Measurements from ENCODE around the gene GPR158. TPM values are rescaled to one million over a fixed set of nuclear protein-coding genes. Genes with fewer than 3 reads are reported as not detected.
A peak's percentile ranks its signal among the peaks of the same experiment; 100 is the strongest.

GPR158 gene
- total RNA-seq, 1 donor, result 0.18 TPM

DNA sequence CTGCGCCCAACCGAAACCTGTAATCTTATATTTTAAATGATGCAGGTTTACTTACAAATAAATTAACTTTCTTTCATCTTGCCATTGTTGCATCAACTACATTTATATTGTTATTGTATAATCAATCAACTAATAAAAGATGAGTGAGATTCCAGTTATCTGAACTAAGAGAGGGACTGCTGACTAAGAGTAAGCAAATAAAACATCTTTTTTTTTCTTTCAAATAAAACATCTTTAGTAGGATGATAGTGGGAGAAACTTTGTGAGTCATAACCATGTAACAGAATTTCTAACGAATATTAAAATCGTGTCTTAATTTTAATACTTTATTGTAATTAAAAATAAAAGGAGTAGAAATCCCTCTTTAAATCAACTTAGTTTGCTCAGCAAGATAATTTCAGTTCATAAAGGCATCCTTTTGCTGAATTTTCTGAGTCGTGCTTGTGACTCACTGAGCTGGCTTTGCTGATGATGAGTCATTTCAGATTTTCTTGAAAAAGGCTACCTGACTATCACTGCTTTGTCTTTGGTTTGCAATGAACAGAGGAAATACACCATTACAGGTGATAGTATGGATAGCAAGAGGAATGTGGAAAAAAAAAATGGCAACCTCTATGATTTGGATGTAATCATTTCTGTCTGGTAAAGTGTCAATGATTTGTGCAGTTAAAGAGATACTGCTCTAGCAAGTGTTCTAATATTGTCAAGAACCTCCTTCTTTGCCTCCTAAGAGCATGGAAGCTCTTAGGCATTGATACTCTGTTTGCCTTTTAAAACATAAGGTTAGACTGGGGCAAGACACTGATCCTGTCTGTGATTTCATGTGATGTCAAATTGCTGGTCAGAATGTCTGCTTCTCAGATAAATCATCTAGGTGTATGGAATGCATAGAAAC lies 119.5 kb downstream of the GPR158 start:
- DNase-seq (ENCODE audit: low read depth), result peak; percentile 4
- H3K4me3 ChIP-seq (ENCODE audit: low read depth, low read length), result no peak overlapping the region
- TF ChIP-seq, protein P1, sequence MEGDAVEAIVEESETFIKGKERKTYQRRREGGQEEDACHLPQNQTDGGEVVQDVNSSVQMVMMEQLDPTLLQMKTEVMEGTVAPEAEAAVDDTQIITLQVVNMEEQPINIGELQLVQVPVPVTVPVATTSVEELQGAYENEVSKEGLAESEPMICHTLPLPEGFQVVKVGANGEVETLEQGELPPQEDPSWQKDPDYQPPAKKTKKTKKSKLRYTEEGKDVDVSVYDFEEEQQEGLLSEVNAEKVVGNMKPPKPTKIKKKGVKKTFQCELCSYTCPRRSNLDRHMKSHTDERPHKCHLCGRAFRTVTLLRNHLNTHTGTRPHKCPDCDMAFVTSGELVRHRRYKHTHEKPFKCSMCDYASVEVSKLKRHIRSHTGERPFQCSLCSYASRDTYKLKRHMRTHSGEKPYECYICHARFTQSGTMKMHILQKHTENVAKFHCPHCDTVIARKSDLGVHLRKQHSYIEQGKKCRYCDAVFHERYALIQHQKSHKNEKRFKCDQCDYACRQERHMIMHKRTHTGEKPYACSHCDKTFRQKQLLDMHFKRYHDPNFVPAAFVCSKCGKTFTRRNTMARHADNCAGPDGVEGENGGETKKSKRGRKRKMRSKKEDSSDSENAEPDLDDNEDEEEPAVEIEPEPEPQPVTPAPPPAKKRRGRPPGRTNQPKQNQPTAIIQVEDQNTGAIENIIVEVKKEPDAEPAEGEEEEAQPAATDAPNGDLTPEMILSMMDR (IDR thresholded peaks at IDR 0.05; ENCODE audit: insufficient read depth, low read length), result no peak

DNA sequence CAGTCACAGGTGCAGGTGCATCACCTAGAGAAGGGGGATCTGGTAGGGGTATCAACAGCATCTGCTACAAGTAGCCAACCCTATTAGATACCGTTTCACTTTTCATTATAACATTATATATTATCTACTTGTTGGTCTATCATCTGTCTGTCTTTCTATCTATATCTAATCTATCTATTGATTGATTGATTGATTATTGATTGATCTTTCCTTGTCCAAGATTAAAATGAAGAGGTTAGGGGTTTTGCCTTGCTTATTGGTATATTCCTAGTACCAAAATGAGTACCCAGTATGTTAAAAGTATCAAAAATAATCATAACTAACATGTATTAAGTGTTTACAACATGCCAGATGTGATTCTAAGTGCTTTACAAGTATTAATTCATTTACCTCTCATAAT lies 121.5 kb downstream of the GPR158 start:
- no peak for DNase-seq (ENCODE audit: low read depth)
- TF ChIP-seq, protein P1 (IDR thresholded peaks at IDR 0.05; ENCODE audit: insufficient read depth, low read length), result no peak
- no peak overlapping the region for H3K4me3 ChIP-seq (ENCODE audit: low read depth, low read length)

DNA sequence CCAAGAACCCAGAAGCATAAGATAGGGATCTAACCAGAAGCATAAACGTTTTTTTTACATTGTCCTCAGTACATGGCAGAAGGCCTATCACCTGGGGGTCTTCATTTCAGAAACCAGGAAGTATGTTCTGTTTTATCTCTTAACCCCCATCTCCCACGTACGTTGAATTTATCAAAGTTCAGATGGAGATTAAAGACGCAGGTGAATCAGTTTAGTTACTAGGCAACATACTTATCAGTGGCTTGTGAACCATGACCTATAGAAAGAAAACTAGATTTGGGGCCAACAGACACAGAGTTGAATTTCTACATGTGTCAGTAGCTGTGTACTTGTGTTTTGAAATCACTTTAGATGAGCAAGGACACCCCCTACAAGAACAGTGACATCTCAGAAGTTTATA lies 122.7 kb downstream of the GPR158 start:
- TF ChIP-seq, protein P1 (IDR thresholded peaks at IDR 0.05; ENCODE audit: insufficient read depth, low read length), result no peak
- no peak overlapping the region for H3K4me3 ChIP-seq (ENCODE audit: low read depth, low read length)
- DNase-seq (ENCODE audit: low read depth), result no peak

DNA sequence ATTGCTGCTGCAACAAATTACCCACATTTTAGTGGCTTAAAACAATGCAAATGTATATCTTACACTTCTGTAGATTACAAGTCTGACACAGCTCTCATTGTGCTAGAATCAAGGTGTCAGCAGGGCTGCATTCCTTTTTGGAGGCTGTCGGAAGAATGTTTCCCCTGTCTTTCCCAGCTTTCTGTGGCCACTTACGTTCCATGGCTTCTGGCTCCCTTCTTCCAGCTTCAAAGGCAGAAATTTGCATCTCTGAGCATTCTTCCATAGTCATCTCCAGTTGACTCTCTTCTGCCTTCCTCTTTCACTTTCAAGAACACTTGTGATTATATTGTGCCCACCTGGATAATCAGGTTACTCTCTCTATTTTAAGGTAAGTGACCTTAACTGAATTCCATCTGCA lies 125.3 kb downstream of the GPR158 start:
- TF ChIP-seq, protein P1 (IDR thresholded peaks at IDR 0.05; ENCODE audit: insufficient read depth, low read length), result no peak
- no peak for DNase-seq (ENCODE audit: low read depth)
- no peak overlapping the region for H3K4me3 ChIP-seq (ENCODE audit: low read depth, low read length)

DNA sequence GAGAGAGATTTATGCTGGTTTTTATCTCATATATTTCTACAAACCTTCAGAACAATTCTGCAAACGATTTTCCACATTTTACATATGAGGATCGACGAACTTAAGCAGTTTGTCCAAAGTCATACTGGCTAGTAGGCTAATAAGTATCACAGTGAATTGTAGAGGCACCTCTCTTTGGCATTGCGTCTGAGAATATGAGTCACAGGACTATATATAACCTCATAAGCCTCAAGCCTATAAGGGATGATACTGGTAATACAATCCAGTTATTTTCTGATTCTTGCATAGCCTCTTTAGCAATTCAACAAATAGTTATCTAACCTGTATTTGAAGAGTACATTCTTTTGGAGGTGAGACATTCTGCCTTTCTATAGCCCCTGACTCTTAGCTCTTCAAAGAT lies 129.8 kb downstream of the GPR158 start:
- TF ChIP-seq, protein P1 (IDR thresholded peaks at IDR 0.05; ENCODE audit: insufficient read depth, low read length), result no peak
- no peak for DNase-seq (ENCODE audit: low read depth)
- H3K4me3 ChIP-seq (ENCODE audit: low read depth, low read length), result no peak overlapping the region

DNA sequence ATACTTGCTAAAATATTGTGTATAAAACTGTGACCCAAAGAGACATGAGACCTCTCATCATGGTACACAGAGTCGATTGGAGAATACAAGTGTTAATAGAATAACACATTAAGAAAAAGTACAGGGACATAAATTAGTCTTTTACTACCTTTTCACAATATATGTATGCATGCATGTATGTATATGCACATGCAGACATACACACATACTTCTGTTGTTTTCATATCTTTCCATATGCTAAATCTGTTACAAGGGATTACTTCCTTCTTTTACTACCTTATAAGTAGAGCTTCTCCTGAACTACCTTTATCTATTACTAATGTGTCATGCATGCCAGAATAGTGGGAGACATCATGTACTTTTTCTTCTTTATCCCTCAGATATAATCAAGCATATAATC lies 131.6 kb downstream of the GPR158 start:
- TF ChIP-seq, protein P1 (IDR thresholded peaks at IDR 0.05; ENCODE audit: insufficient read depth, low read length), result no peak
- DNase-seq (ENCODE audit: low read depth), result no peak
- no peak overlapping the region for H3K4me3 ChIP-seq (ENCODE audit: low read depth, low read length)
